SK-N-SH treated with all-trans-retinoic acid at 6 μM for 48 hours (cell line): ENCODE measurements around the gene SCN1B.
"Not testable (repeated sequence)": the region's sequence is repeated elsewhere in the genome, so short reads cannot be mapped to it uniquely, and the experiment has no call there.

Experiments used
- GLIS3 ChIP-seq: fragments of 250-450 bp; sonication (Bioruptor Pico); IDR thresholded peaks from 2 replicates; pipeline ENCODE4 v1.5.0; 2020; ENCODE audit warnings: mild to moderate bottlenecking, moderate library complexity
- RARB ChIP-seq: fragments of 250-450 bp; sonication (Bioruptor Pico); IDR thresholded peaks from 2 replicates; pipeline ENCODE4 v1.8.0; 2021; ENCODE audit warnings: mild to moderate bottlenecking, moderate library complexity
- SNAI2 ChIP-seq: fragments of 250-450 bp; sonication (Bioruptor Pico); IDR thresholded peaks from 2 replicates; pipeline ENCODE4 v1.5.0; 2020; ENCODE audit warnings: mild to moderate bottlenecking, moderate library complexity
- TF ChIP-seq, protein P1 (sequence below): fragments of 250-450 bp; sonication (Bioruptor Pico); IDR thresholded peaks from 2 replicates; pipeline ENCODE4 v1.5.0; 2020; ENCODE audit warnings: mild to moderate bottlenecking, moderate library complexity

DNA sequence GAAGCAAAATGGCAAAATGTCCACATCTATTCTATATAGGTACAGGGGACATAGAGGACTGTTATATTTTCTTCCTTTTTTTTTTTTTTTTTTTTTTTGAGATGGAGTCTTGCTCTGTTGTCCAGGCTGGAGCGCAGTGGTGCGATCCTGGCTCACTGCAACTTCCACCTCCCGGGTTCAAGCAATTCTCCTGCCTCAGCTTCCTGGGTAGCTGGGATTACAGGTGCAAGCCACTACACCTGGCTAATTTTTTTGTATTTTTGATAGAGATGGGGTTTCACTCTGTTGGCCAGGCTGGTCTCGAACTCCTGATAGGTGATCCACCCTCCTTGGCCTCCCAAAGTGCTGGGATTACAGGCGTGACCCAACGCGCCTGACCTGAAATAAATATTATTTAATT, 32.0 kb upstream of the SCN1B start:
- TF ChIP-seq RARB, GLIS3, SNAI2 (CRISPR knock-in tag): not testable (repeated sequence)
- TF ChIP-seq, protein P1, sequence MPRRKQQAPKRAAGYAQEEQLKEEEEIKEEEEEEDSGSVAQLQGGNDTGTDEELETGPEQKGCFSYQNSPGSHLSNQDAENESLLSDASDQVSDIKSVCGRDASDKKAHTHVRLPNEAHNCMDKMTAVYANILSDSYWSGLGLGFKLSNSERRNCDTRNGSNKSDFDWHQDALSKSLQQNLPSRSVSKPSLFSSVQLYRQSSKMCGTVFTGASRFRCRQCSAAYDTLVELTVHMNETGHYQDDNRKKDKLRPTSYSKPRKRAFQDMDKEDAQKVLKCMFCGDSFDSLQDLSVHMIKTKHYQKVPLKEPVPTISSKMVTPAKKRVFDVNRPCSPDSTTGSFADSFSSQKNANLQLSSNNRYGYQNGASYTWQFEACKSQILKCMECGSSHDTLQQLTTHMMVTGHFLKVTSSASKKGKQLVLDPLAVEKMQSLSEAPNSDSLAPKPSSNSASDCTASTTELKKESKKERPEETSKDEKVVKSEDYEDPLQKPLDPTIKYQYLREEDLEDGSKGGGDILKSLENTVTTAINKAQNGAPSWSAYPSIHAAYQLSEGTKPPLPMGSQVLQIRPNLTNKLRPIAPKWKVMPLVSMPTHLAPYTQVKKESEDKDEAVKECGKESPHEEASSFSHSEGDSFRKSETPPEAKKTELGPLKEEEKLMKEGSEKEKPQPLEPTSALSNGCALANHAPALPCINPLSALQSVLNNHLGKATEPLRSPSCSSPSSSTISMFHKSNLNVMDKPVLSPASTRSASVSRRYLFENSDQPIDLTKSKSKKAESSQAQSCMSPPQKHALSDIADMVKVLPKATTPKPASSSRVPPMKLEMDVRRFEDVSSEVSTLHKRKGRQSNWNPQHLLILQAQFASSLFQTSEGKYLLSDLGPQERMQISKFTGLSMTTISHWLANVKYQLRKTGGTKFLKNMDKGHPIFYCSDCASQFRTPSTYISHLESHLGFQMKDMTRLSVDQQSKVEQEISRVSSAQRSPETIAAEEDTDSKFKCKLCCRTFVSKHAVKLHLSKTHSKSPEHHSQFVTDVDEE: not testable (repeated sequence)
